ENCODE data around the gene PRKX. TPM values are rescaled to one million over a fixed set of nuclear protein-coding genes. Genes with fewer than 3 reads are reported as not detected.
A peak's percentile ranks its signal among the peaks of the same experiment; 100 is the strongest.
"Not testable (repeated sequence)": the region's sequence is repeated elsewhere in the genome, so short reads cannot be mapped to it uniquely, and the experiment has no call there.

The PRKX gene
- total and polyA plus RNA-seq, 4 experiments from 2014 or later: 63.0 to 73.9 (median 68.5) TPM

DNA sequence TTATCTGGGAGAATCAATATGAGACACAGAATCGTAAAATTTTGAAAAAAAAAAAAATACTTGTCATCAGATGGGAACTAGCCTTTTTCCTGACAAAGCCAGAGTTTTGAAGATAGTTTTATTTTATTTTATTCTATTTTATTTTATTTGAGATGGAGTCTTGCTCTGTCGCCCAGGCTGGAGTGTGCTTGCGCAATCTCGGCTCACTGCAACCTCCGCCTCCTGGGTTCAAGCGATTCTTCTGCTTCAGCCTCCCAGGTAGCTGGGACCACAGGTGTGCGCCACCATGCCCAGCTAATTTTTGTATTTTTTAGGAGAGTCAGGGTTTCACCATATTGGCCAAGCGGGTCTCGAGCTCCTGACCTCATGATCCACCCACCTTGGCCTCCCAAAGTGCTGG is 10.0 kb upstream of the PRKX start:
- POLR2A ChIA-PET (ENCODE audit: partially characterized antibody): not testable (repeated sequence)

DNA sequence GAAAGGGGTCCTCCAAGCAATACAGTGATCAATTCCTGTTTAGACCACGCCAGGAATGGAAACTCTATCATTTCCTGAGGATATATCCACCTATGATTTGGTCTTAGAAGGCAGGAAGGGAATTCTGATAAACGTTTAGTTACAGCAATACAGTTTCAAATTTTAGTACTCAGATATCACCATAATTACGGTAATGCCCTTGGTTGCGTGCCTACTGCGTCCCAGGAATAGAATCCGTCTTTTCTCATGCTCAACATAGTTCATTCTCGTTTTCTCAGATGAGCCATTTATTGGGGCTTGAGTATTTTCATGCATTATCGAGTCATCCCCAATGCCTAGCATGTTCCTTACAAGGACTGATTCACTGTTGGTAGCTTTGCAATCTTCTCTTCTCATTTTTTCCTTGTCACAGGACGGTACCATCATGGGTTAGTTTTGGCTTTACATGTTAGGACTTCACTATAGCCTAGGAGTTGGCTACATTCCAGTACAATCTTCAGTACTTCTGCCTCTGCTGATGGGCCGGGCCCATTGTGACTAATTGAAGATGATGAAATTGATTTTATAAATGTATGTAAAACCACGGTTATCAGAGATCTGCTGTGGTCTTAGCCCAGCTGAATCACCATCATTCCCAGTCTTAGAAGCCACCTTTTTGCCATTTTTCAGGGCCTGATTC is 4.4 kb upstream of the PRKX start:
- no peaks in the 10 kb centered on the region for H3K9me3 ChIP-seq (ENCODE audit: control insufficient read depth in 1 of 2, low read length in 2 of 2)
- H3K4me1 ChIP-seq (ENCODE audit: insufficient read depth, low read length): peaks cover 6% of the 10 kb centered on the region
- no peaks in the 10 kb centered on the region for H3K36me3 ChIP-seq (ENCODE audit: insufficient read depth, low read length)
- H3K4me1 Mint-ChIP-seq: peaks cover 0 to 4% (median under 1%) of the 10 kb centered on the region in 4 donors
- no peaks in the 10 kb centered on the region for H3K9me3 Mint-ChIP-seq
- H3K4me3 ChIP-seq (ENCODE audit: low read length in 2 of 2): no peak overlapping the region
- H3K27ac ChIP-seq (ENCODE audit: low read depth, low read length): no peak overlapping the region
- H3K4me3 Mint-ChIP-seq: no peak overlapping the region
- CTCF ChIA-PET (ENCODE audit: partially characterized antibody): no interaction called here
- POLR2A ChIA-PET (ENCODE audit: partially characterized antibody): interaction anchor here (1.0 kb wide), 1 partner anchor 12 kb away, joined by 3 read pairs; no protein-coding TSS in a partner anchor
- no peak for DNase-seq
- no peaks in the 10 kb centered on the region for H3K36me3 Mint-ChIP-seq
- H3K27me3 ChIP-seq (ENCODE audit: insufficient read depth, low read length): no peaks in the 10 kb centered on the region
- intact Hi-C loops (cut with micrococcal nuclease): no loop called here
- H3K27me3 Mint-ChIP-seq: no peaks in the 10 kb centered on the region
- H3K27ac Mint-ChIP-seq: peak overlapping the region in 1 of 7 donors; percentile 3

More for the DNA sequence above, 10.0 kb upstream of the PRKX start:
- H3K36me3 ChIP-seq (ENCODE audit: insufficient read depth, low read length); intact Hi-C loops (cut with micrococcal nuclease); H3K27ac ChIP-seq (ENCODE audit: low read depth, low read length); H3K27me3 ChIP-seq (ENCODE audit: insufficient read depth, low read length); CTCF ChIA-PET (ENCODE audit: partially characterized antibody); H3K27me3 Mint-ChIP-seq; H3K4me1 ChIP-seq (ENCODE audit: insufficient read depth, low read length); H3K9me3 Mint-ChIP-seq; H3K4me3 ChIP-seq (ENCODE audit: low read length in 2 of 2); H3K36me3 Mint-ChIP-seq; H3K9me3 ChIP-seq (ENCODE audit: control insufficient read depth in 1 of 2, low read length in 2 of 2); DNase-seq; H3K4me3 Mint-ChIP-seq; H3K4me1 Mint-ChIP-seq; H3K27ac Mint-ChIP-seq: not testable (repeated sequence)

DNA sequence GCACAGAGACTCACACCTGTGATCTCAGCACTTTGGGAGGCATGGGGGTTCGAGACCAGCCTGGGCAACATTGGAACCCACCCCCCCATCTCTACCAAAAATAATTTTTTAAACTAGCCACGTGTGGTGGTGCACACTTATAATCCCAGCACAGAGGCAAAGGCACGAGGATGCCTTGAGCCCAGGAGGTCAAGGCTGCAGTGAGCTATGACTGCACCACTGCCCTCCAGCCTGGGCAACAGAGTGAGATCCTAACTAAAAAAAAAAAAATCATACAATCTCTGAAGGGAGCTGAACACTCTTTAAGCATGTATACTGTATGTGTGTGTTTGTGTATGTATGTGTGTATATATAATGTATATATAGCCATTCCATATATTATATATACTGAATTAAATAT is 2.5 kb upstream of the PRKX start:
- peak overlapping the region in 5 of 8 donors; percentile 12 to 41 (median 35) for H3K4me3 Mint-ChIP-seq
- peaks cover 0 to 2% (median 0%) of the 10 kb centered on the region in 8 donors for H3K9me3 Mint-ChIP-seq
- Histone ChIP-seq H3K27ac (ENCODE audit: low read depth, low read length) (no peak overlapping the region), H3K4me1 (ENCODE audit: insufficient read depth, low read length) (peaks cover 12% of the 10 kb centered on the region), H3K9me3 (ENCODE audit: control insufficient read depth in 1 of 2, low read length in 2 of 2) (no peaks in the 10 kb centered on the region), H3K36me3 (ENCODE audit: insufficient read depth, low read length) (no peaks in the 10 kb centered on the region), H3K27me3 (ENCODE audit: insufficient read depth, low read length) (no peaks in the 10 kb centered on the region), H3K4me3 (ENCODE audit: low read length in 2 of 2) (no peak overlapping the region)
- peak overlapping the region in 1 of 7 donors; percentile 12 for H3K27ac Mint-ChIP-seq
- no peak for DNase-seq
- peaks cover 3 to 10% of the 10 kb centered on the region in 2 donors for H3K36me3 Mint-ChIP-seq
- H3K27me3 Mint-ChIP-seq: no peaks in the 10 kb centered on the region
- POLR2A ChIA-PET (ENCODE audit: partially characterized antibody): no interaction called here
- CTCF ChIA-PET (ENCODE audit: partially characterized antibody): interaction anchor here (2.0 kb wide), 1 partner anchor 64 kb away, joined by 6 read pairs; no protein-coding TSS in a partner anchor
- intact Hi-C loops (cut with micrococcal nuclease): no loop called here
- H3K4me1 Mint-ChIP-seq: peaks cover 0 to 18% (median 10%) of the 10 kb centered on the region in 4 donors

DNA sequence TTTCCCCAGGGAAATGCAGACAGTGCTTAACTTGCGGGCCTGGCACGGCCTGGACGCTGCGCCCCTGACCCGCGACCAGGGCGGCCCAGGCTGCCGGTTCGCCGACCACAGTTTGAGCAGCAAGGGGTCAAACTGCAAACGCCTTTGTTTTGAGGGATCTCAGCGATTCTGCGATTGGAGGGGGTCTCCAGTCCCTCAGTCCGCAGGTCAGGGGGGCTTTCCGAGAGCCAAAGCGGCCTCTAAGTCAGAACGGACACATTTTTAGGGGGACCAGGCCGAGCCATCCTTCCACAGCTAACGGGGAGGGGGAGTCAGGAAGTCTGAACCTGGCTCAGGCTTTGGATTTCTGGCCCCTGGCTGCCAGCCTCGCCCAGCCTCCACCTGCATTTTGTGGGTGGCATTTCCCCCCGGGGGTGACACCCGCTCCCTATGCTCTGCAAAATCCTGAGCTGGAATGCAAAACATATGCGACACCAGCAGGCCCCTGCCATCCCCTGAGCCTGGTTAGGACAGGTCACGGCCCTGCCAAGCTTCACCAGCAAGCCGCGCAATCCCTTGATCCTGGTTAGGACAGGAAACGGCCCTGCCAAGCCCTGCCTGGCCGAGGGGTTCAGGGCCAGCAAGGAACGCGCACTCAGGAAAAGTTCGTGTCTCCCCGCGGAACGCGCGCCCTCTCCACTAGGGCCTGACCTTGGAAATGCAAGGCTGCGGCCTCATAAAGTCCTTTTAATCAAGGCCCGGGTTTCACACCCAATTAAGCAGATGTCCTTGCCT is 1.4 kb upstream of the PRKX start:
- DNase-seq; H3K36me3 ChIP-seq (ENCODE audit: insufficient read depth, low read length); H3K4me3 ChIP-seq (ENCODE audit: low read length in 2 of 2); H3K27ac ChIP-seq (ENCODE audit: low read depth, low read length); H3K27me3 Mint-ChIP-seq; H3K27me3 ChIP-seq (ENCODE audit: insufficient read depth, low read length); H3K9me3 ChIP-seq (ENCODE audit: control insufficient read depth in 1 of 2, low read length in 2 of 2); H3K9me3 Mint-ChIP-seq: not testable (repeated sequence)
- intact Hi-C loops (cut with micrococcal nuclease): loop anchor here (5.0 kb wide), 1 partner anchor 32 kb away; no protein-coding TSS in a partner anchor
- Mint-ChIP-seq H3K36me3 (peaks cover 3 to 10% of the 10 kb centered on the region in 2 donors), H3K4me3 (peak overlapping the region in 1 of 8 donors; percentile 31), H3K27ac (peak overlapping the region in 1 of 7 donors; percentile 13), H3K4me1 (peaks cover 3 to 28% (median 15%) of the 10 kb centered on the region in 4 donors)
- ChIA-PET CTCF (ENCODE audit: partially characterized antibody) (interaction anchor here (2.0 kb wide), 1 partner anchor 63 kb away, joined by 6 read pairs; no protein-coding TSS in a partner anchor), POLR2A (ENCODE audit: partially characterized antibody) (interaction anchor here (0.8 to 1.8 kb wide), 2 partner anchors 15 to 97 kb away, joined by 3 to 12 read pairs; no protein-coding TSS in a partner anchor)
- peaks cover 16% of the 10 kb centered on the region for H3K4me1 ChIP-seq (ENCODE audit: insufficient read depth, low read length)

DNA sequence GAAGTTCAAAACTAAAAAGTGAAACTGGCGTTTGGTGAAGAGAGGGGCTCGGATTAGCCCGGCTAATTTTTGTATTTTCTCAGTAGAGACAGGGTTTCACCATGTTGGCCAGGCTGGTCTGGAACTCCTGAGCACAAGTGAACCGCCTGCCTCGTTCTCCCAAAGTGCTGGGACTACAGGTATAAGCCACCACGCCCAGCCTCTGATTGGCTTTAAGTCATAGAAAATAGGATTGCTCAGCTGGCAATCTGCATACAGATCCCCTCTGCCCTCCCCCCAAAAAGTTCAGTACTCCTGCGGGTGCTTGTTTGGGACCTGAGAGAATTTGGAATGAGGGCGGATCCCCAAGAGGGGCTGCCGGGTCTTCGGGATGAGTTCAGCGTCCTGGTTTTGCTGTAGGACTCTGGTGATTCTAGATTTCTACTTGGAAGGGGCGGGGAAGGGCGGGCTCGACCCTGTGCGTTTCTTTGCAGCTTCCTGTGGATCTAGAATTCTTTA is 537 bp upstream of the PRKX start:
- Histone ChIP-seq H3K4me3 (ENCODE audit: low read length in 2 of 2) (peak overlapping the region in 1 of 2 donors; percentile 45), H3K27me3 (ENCODE audit: insufficient read depth, low read length) (no peaks in the 10 kb centered on the region), H3K4me1 (ENCODE audit: insufficient read depth, low read length) (peaks cover 21% of the 10 kb centered on the region), H3K27ac (ENCODE audit: low read depth, low read length) (peak overlapping the region; percentile 43), H3K36me3 (ENCODE audit: insufficient read depth, low read length) (no peaks in the 10 kb centered on the region), H3K9me3 (ENCODE audit: control insufficient read depth in 1 of 2, low read length in 2 of 2) (no peaks in the 10 kb centered on the region)
- peak overlapping the region; percentile 85 to 94 (median 87) for H3K27ac Mint-ChIP-seq
- peaks cover 0 to 2% (median 0%) of the 10 kb centered on the region in 8 donors for H3K9me3 Mint-ChIP-seq
- ChIA-PET CTCF (ENCODE audit: partially characterized antibody) (interaction anchor here (1.0 to 1.4 kb wide), 3 partner anchors 14 to 97 kb away, joined by 4 to 5 read pairs (median 4); no protein-coding TSS in a partner anchor), POLR2A (ENCODE audit: partially characterized antibody) (interaction anchor here (0.9 to 1.8 kb wide), 5 partner anchors 14 to 102 kb away, joined by 3 to 12 read pairs (median 5); no protein-coding TSS in a partner anchor)
- intact Hi-C loops (cut with micrococcal nuclease): loop anchor here (1.0 to 5.0 kb wide), 4 partner anchors 14 to 98 kb away; no protein-coding TSS in a partner anchor
- H3K27me3 Mint-ChIP-seq: no peaks in the 10 kb centered on the region
- peaks cover 3 to 10% of the 10 kb centered on the region in 2 donors for H3K36me3 Mint-ChIP-seq
- H3K4me1 Mint-ChIP-seq: peaks cover 4 to 33% (median 18%) of the 10 kb centered on the region in 4 donors
- DNase-seq: no peak
- H3K4me3 Mint-ChIP-seq: peak overlapping the region; percentile 81 to 88 (median 88)

DNA sequence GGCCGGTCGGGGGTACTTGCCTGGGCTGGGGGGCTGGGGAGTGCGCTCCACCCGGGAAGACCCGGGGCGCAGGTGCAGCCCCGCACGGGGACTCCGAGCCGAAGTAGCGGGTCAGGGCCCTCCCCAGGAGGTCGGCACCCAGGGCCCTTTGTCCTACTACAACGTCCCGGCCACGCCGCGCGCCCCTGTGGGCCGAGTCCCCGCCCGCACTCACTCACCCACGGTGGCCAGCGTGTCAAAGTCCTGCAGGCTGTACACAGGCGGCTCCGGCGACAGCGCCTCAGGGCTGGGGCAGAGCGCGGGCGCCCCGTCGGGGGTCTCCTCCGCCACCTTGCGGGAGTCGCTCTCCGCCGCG is 602 bp downstream of the PRKX start:
- Histone ChIP-seq H3K9me3 (ENCODE audit: control insufficient read depth in 1 of 2, low read length in 2 of 2) (no peaks in the 10 kb centered on the region), H3K4me1 (ENCODE audit: insufficient read depth, low read length) (peaks cover 32% of the 10 kb centered on the region), H3K4me3 (ENCODE audit: low read length in 2 of 2) (peak overlapping the region in 1 of 2 donors; percentile 77), H3K27ac (ENCODE audit: low read depth, low read length) (peak overlapping the region; percentile 60), H3K27me3 (ENCODE audit: insufficient read depth, low read length) (no peaks in the 10 kb centered on the region), H3K36me3 (ENCODE audit: insufficient read depth, low read length) (no peaks in the 10 kb centered on the region)
- intact Hi-C loops (cut with micrococcal nuclease): loop anchor here (1.0 to 5.0 kb wide), 4 partner anchors 13 to 99 kb away; no protein-coding TSS in a partner anchor
- peaks cover 6 to 14% of the 10 kb centered on the region in 2 donors for H3K36me3 Mint-ChIP-seq
- H3K4me3 Mint-ChIP-seq: peak overlapping the region; percentile 46 to 100 (median 97)
- ChIA-PET POLR2A (ENCODE audit: partially characterized antibody) (interaction anchor here (0.9 to 1.9 kb wide), 6 partner anchors 13 to 103 kb away, joined by 3 to 12 read pairs (median 5); no protein-coding TSS in a partner anchor), CTCF (ENCODE audit: partially characterized antibody) (interaction anchor here (1.0 to 2.1 kb wide), 3 partner anchors 12 to 61 kb away, joined by 4 to 9 read pairs (median 5); no protein-coding TSS in a partner anchor)
- H3K27me3 Mint-ChIP-seq: no peaks in the 10 kb centered on the region
- H3K9me3 Mint-ChIP-seq: peaks cover 0 to 2% (median 0%) of the 10 kb centered on the region in 8 donors
- H3K4me1 Mint-ChIP-seq: peaks cover 8 to 45% (median 24%) of the 10 kb centered on the region in 4 donors
- peak in 2 of 5 donors; percentile 18 to 39 for DNase-seq
- H3K27ac Mint-ChIP-seq: peak overlapping the region in 1 of 7 donors; percentile 97
